Measurements from ENCODE around the gene CARMIL3. TPM values are rescaled to one million over a fixed set of nuclear protein-coding genes. Genes with fewer than 3 reads are reported as not detected.

Gene CARMIL3
- total and polyA plus RNA-seq, 2 of the 8 experiments (the other 6 are each of a cell fraction or from before 2014, with no cell fraction given), result 6.0 to 9.0 TPM

DNA sequence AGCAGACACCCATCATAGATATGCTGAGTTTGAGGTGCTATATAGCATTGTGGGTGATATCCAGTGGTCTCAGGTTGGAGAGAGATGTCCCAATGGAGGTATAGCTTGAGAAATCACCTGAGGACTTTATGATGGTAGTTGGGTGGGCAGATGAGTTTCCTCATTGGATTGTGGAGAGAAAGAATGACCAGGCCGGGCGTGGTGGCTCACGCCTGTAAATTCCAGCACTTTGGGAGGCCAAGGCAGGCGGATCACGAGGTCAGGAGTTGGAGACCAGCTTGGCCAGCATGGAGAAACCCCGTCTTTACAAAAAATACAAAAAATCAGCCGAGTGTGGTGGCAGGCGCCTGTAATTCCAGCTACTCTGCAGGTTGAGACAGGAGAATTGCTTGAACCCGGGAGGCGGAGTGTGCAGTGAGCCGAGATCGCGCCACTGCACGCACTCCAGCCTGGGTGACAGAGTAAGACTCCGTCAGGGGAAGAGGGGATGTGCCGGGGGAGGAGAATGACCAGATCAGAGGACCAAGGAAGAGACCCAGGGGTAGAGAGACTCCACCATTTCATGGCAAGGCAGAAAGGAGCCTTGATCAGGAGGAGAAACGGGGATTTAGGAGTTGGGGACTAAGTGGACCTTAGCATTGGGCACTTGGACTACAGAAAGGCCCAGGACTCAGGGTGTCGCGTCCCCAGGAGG, 41.5 kb downstream of the CARMIL3 start:
- Histone ChIP-seq H4K20me1 (replicated peaks in 1 of 2; ENCODE audit: control insufficient read depth in 1 of 2, insufficient read depth in 2 of 2, low read length in 2 of 2) (peaks cover 3 to 7% of the 10 kb centered on the region in 2 experiments), H3K4ac (replicated peaks; ENCODE audit: insufficient read length, low read depth, low read length) (peak overlapping the region; percentile 55), H3K36me3 (ENCODE audit: control insufficient read depth in 2 of 4, insufficient read depth in 4 of 4, low read length in 3 of 4) (peaks cover 3 to 13% (median 6%) of the 10 kb centered on the region in 4 experiments; a peak in 6 of 8 replicates), H3K23ac (ENCODE audit: insufficient read length) (no peak overlapping the region), H4K5ac (ENCODE audit: insufficient read length, low read depth, low read length) (peak overlapping the region; percentile 49), H3K9ac (replicated peaks in 1 of 4; ENCODE audit: extremely low read depth in 1 of 4, low read depth in 3 of 4, low read length in 3 of 4) (peak overlapping the region in 3 of 4 experiments; percentile 36 to 74 (median 60); a peak in 6 of 7 replicates), H3K9me3 (ENCODE audit: insufficient read depth in 2 of 2, low read depth in 1 of 2, low read length in 1 of 2) (no peaks in the 10 kb centered on the region), H3K79me2 (ENCODE audit: control insufficient read depth in 1 of 2, insufficient read depth in 2 of 2, low read length in 2 of 2) (peaks cover 0 to 21% of the 10 kb centered on the region in 2 experiments; a peak in 2 of 4 replicates), H3K23me2 (ENCODE audit: low read depth, low read length) (peaks cover 8% of the 10 kb centered on the region), H3K27ac (ENCODE audit: low read depth, low read length) (peak overlapping the region; percentile 87; the same call in 1 of the 2 replicates), H2AK5ac (ENCODE audit: low read depth, low read length) (peak overlapping the region; percentile 100), H3K4me1 (replicated peaks in 1 of 4; ENCODE audit: control insufficient read depth in 3 of 4, insufficient read depth in 4 of 4, low read length in 3 of 4) (peaks cover 5 to 13% (median 9%) of the 10 kb centered on the region in 4 experiments), H2BK120ac (replicated peaks; ENCODE audit: low read depth, low read length) (peak overlapping the region; percentile 86), H3K18ac (ENCODE audit: extremely low read depth, low read length) (peak overlapping the region; percentile 100), H2AFZ (ENCODE audit: low read length) (peak overlapping the region; percentile 98), H3K56ac (replicated peaks; ENCODE audit: insufficient read length, low read depth, low read length) (no peak overlapping the region), H3K4me2 (ENCODE audit: insufficient read depth in 1 of 2, low read depth in 2 of 2, low read length in 2 of 2) (peak overlapping the region; percentile 58 to 91; a peak in 3 of 4 replicates), H2BK5ac (ENCODE audit: low read depth, low read length) (peak overlapping the region; percentile 99), H2BK15ac (ENCODE audit: low read length) (peak overlapping the region; percentile 99; the same call in 1 of the 2 replicates), H3K4me3 (ENCODE audit: extremely low read depth in 1 of 4, insufficient read depth in 2 of 4, low read depth in 3 of 4, low read length in 4 of 4) (peak overlapping the region; percentile 9 to 43 (median 32); a peak in 6 of 8 replicates), H2BK20ac (ENCODE audit: low read length) (peak overlapping the region; percentile 99), H4K8ac (ENCODE audit: extremely low read depth, insufficient read depth, low read length) (peak overlapping the region; percentile 81; the same call in 1 of the 2 replicates), H3K14ac (ENCODE audit: insufficient read length) (no peak overlapping the region), H3K79me1 (ENCODE audit: low read depth, low read length) (peaks cover 5% of the 10 kb centered on the region), H3K27me3 (replicated peaks in 1 of 4; ENCODE audit: control insufficient read depth in 3 of 4, extremely low read depth in 1 of 4, insufficient read depth in 3 of 4, low read length in 3 of 4) (no peaks in the 10 kb centered on the region), H2BK12ac (ENCODE audit: low read depth, low read length) (peak overlapping the region; percentile 99), H4K91ac (replicated peaks; ENCODE audit: insufficient read length, low read length) (peak overlapping the region; percentile 93)
- TF ChIP-seq KDM5A (IDR thresholded peaks at IDR 0.05; ENCODE audit: low read length), result no peak
- TF ChIP-seq BCL11A (IDR thresholded peaks at IDR 0.05; ENCODE audit: low read depth in 2 of 2, low read length in 2 of 2), result no peak
- TF ChIP-seq RXRA (IDR thresholded peaks at IDR 0.05; ENCODE audit: insufficient read depth, low read depth, low read length), result no peak
- TF ChIP-seq, protein P1, sequence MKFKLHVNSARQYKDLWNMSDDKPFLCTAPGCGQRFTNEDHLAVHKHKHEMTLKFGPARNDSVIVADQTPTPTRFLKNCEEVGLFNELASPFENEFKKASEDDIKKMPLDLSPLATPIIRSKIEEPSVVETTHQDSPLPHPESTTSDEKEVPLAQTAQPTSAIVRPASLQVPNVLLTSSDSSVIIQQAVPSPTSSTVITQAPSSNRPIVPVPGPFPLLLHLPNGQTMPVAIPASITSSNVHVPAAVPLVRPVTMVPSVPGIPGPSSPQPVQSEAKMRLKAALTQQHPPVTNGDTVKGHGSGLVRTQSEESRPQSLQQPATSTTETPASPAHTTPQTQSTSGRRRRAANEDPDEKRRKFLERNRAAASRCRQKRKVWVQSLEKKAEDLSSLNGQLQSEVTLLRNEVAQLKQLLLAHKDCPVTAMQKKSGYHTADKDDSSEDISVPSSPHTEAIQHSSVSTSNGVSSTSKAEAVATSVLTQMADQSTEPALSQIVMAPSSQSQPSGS (IDR thresholded peaks at IDR 0.05; ENCODE audit: low read length), result 0 out of 2 replicates have a peak, but pooled peaks have one; percentile 24
- TF ChIP-seq HDAC6 (IDR thresholded peaks at IDR 0.05; ENCODE audit: low read depth, low read length), result no peak
- TF ChIP-seq CBX8 (IDR thresholded peaks at IDR 0.05; ENCODE audit: borderline replicate concordance, low read depth, low read length), result no peak
- peak; percentile 2 for TF ChIP-seq KDM4A (IDR thresholded peaks at IDR 0.05; ENCODE audit: low read depth, low read length, severe bottlenecking)
- DNase-seq (ENCODE audit: low read depth in 1 of 2, low spot score in 2 of 2) (no peak), FAIRE-seq (no peak)
- ChIA-PET CTCF (ENCODE audit: partially characterized antibody) (interaction anchor here (0.6 to 12.8 kb wide), 8 partner anchors 9 to 69 kb away, joined by 3 to 316 read pairs (median 13); partner anchors contain the start of genes CARMIL3, CPNE6, DCAF11 and NRL), POLR2A (ENCODE audit: partially characterized antibody) (interaction anchor here (0.8 to 23.9 kb wide), 24 partner anchors 12 to 190 kb away, joined by 3 to 626 read pairs (median 6); partner anchors contain the start of genes CARMIL3, CPNE6, DCAF11 and DHRS4L2)
- 74% methylated on average over 19 of the region's 19 CpGs; no CpG with 5 or more reads in 1 of the 2 experiments for WGBS, 2 experiments (ENCODE audit: extremely low coverage in 1 of 2, insufficient coverage in 1 of 2, insufficient read length in 1 of 2, insufficient replicate concordance in 2 of 2, low coverage in 1 of 2, low lambda C conversion rate in 2 of 2, missing lambda C conversion rate in 1 of 2)

Data from H1 (cell line).